GM13976 (cell line): ENCODE measurements around the gene ABL2.
"Not testable (repeated sequence)": the region's sequence is repeated elsewhere in the genome, so short reads cannot be mapped to it uniquely, and the experiment has no call there.

Source experiments
- DNase-seq: peaks from one replicate; pipeline ENCODE4 v3.0.0; 2012; ENCODE audit warnings: low spot score
- in situ Hi-C: fragments of 300-500 bp; cut with MboI; formaldehyde crosslinking; loops from one replicate; pipeline ENCODE4 v1.12.0; 2022; ENCODE audit warnings: low sequenced_read_pairs, mixed read lengths, inconsistent platforms; ENCODE audit not compliant: unreplicated experiment
- TF ChIP-seq, protein P1 (sequence below): IDR thresholded peaks from 2 replicates; pipeline ENCODE4 v1.5.1; 2012; ENCODE audit warnings: borderline replicate concordance, mild to moderate bottlenecking; ENCODE audit not compliant: insufficient read depth; ENCODE audit errors: extremely low read depth, missing control alignments, control extremely low read depth

Gene ABL2

DNA sequence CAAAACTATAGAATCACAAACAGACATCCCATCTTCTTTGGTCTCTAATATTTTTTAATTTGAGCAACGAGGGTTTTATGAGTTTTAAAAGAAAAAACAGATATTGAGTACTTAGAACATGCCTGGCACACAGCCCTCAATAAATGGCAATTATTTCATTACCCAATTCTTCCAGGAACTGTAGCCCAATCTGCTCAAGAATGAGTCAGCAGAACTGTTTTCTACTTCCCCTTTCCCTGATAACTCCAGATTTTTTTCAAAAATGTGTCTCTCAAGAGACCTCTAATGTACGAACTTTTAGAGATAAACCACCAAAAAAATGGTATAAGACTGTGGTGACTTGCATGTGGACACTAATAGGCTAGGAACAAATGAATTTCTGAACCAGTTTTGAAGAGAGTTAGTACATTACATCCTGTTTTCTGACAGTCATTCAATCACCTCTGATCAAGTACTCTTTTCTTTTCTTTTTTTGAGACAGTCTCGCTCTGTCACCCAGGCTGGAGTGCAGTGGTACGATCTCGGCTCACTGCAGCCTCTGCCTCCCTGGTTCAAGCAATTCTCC is 11.5 kb downstream of the ABL2 start:
- TF ChIP-seq, protein P1, sequence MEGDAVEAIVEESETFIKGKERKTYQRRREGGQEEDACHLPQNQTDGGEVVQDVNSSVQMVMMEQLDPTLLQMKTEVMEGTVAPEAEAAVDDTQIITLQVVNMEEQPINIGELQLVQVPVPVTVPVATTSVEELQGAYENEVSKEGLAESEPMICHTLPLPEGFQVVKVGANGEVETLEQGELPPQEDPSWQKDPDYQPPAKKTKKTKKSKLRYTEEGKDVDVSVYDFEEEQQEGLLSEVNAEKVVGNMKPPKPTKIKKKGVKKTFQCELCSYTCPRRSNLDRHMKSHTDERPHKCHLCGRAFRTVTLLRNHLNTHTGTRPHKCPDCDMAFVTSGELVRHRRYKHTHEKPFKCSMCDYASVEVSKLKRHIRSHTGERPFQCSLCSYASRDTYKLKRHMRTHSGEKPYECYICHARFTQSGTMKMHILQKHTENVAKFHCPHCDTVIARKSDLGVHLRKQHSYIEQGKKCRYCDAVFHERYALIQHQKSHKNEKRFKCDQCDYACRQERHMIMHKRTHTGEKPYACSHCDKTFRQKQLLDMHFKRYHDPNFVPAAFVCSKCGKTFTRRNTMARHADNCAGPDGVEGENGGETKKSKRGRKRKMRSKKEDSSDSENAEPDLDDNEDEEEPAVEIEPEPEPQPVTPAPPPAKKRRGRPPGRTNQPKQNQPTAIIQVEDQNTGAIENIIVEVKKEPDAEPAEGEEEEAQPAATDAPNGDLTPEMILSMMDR, result no peak
- in situ Hi-C loops, result no loop called here
- no peak for DNase-seq

DNA sequence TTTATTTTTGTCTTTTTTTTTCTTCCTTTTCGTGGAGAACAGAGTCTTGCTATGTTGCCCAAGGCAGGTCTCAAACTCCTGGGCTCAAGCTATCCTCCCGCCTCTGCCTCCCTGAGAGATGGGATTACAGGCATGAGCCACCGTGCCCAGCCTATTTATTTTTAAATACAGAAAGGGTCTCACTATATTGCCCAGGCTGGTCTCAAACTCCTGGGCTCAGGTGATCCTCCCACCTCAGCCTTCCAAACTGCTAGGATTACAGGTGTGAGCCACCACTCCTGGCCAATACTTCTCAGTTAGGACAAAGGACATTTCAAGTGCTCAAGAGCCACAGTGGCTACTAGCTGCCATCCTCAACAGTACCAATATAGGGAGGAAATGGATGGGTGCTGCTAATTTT is 16.2 kb downstream of the ABL2 start:
- DNase-seq, in situ Hi-C loops: not testable (repeated sequence)

DNA sequence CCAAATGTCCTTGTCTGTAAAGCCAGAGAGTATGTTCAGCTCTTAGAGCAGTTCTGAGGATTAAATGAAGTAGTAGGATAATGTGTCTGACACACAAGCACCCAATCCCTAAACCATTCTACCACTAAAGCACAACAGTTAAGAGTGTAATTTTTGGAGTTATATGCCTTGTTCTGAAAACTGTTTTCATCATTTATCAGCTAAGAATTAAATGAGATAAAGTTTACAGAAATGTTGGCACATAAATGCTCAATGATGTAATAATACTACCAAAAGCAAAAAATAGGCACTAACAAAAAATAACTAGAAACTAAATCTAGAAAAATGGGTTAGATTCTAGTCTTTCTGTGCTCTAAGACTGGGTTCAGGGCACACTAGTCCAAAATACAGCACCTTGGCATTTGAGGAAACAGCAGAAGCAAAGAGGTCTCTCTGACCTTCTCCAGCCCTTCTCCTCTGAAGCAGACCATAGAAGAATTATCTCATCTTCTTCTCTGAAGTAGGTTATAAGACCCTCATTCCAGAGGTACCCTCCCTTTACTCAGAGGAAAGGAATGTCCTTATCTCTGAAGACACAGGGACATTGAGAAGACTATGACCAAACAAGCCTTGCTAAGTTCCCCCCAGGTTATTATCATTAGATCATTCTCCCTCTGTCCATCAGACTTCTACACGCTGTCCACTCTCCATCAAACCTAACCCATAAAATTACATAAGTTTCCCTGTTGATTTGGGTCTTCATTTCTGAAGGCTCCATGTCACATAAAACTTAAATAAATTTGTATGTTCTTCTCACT is 20.6 kb downstream of the ABL2 start:
- TF ChIP-seq, protein P1, result no peak
- in situ Hi-C loops, result loop anchor here (10.0 kb wide), 1 partner anchor 104 kb away; no protein-coding TSS in a partner anchor
- no peak for DNase-seq

DNA sequence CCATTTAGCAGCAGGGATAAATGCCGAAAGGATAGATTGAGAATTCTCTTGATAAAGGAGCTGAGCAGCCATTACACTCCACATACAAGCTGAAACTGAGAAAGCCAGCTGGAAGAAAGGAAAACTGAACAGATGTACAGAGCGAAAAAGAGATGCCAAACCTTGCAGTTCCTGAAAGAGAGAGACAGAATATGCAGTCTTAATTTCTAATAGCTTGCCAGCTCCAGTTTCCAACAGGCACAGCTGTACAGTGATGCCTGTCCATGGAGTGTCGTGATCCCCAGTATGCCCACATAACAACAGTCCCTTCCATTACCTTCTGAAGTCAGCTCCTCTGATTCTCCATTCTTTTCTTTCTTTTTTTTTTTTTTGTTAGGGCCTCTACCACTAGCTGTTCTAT is 22.7 kb downstream of the ABL2 start:
- in situ Hi-C loops, result loop anchor here (10.0 kb wide), 1 partner anchor 102 kb away; no protein-coding TSS in a partner anchor
- no peak for DNase-seq
- TF ChIP-seq, protein P1, result no peak

DNA sequence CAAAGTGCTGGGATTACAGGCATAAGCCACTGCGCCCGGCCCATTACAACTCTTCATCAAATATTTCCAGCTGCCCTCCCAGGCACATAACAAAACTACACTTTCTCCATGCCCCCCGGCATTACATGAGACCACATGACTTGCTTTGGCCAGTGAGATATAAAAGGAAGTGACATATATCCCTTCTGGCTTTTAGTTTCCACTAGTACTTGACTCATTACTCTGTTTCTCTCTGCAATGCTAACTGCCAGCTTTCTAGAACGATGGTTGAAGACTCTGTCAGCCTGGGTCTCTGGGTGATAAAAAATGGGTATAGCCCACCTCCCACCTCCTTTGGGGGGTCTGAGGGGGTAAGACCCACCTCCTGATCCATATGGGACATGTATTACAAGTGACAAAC is 24.2 kb downstream of the ABL2 start:
- TF ChIP-seq, protein P1, result no peak
- DNase-seq, result no peak
- in situ Hi-C loops, result loop anchor here (10.0 kb wide), 1 partner anchor 100 kb away; no protein-coding TSS in a partner anchor

DNA sequence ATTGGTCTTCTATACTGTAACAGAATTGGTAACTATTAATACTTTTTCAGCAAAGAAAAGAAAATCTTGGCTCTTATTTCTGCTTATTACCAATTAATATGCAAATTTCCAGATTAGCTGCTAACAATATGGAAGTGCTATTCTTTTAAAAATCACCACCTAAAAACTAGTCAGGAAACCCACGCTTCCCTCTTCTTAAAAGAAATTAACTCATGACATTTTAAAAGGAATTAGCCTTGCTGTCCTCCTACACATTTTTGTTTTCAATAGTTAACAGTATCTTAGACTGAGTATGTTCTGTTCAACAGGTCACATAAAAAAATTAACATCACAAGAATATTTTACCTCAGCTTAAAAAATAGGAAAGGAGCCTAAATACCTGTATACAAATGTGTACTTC is 27.3 kb downstream of the ABL2 start:
- in situ Hi-C loops, result loop anchor here (10.0 kb wide), 1 partner anchor 97 kb away; no protein-coding TSS in a partner anchor
- TF ChIP-seq, protein P1, result no peak
- DNase-seq, result no peak

DNA sequence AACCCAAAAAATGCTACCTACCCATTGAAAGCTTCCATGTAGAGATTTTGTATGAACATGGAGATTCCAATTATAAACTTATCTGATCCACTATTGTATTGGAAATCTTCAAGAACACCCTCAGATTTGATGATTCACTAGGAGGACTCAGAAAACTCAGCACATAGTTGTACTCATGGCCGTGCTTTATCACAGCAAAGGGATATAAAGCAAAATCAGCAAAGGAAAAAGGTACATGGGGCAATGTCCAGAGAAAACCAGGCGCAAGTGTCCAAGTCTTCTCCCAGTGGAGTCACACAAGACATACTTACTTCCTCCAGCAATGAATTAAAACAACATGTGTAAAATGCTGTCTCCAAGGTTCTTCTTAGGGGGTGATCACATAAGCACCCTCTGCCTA is 28.9 kb downstream of the ABL2 start:
- in situ Hi-C loops, result loop anchor here (10.0 kb wide), 1 partner anchor 96 kb away; no protein-coding TSS in a partner anchor
- TF ChIP-seq, protein P1, result no peak
- no peak for DNase-seq
